DOHH2 (cell line): Measurements from ENCODE around the gene GALNTL6.

Experiments used
- H3F3A ChIP-seq: fragments of 200-600 bp; sonication (generic), shearing (Covaris generic); 2 replicates; pipeline ENCODE4 v1.6.0; 2016; ENCODE audit warnings: antibody characterized with exemption, mild to moderate bottlenecking; ENCODE audit not compliant: control insufficient read depth, insufficient read depth
- H3K27ac ChIP-seq: fragments of 200-600 bp; sonication (generic); 2 replicates; pipeline ENCODE4 v1.5.1; 2014; ENCODE audit warnings: low read depth, mild to moderate bottlenecking, low read length, moderate library complexity
- H3K27me3 ChIP-seq: fragments of 200-600 bp; sonication (generic); 2 replicates; pipeline ENCODE4 v1.6.1; 2014; ENCODE audit warnings: mild to moderate bottlenecking, low read length, mixed read lengths; ENCODE audit not compliant: control insufficient read depth
- H3K36me3 ChIP-seq: fragments of 200-600 bp; sonication (generic); 2 replicates; pipeline ENCODE4 v1.6.1; 2014; ENCODE audit warnings: mild to moderate bottlenecking, low read length, moderate library complexity, mixed read lengths; ENCODE audit not compliant: control insufficient read depth
- H3K4me1 ChIP-seq: fragments of 200-600 bp; sonication (generic); 2 replicates; pipeline ENCODE4 v1.6.1; 2014; ENCODE audit warnings: mild to moderate bottlenecking, low read length, mixed read lengths; ENCODE audit not compliant: control insufficient read depth
- H3K4me2 ChIP-seq: fragments of 200-600 bp; sonication (generic); 2 replicates; pipeline ENCODE4 v1.6.0; 2014; ENCODE audit warnings: mild to moderate bottlenecking, low read length, moderate library complexity
- H3K4me3 ChIP-seq: fragments of 200-600 bp; sonication (generic); 2 replicates; pipeline ENCODE4 v1.5.1; 2014; ENCODE audit warnings: mild to moderate bottlenecking, low read length, mixed read lengths
- H3K79me2 ChIP-seq: fragments of 200-600 bp; sonication (generic); 2 replicates; pipeline ENCODE4 v1.6.1; 2014; ENCODE audit warnings: mild to moderate bottlenecking, low read length, mixed read lengths; ENCODE audit not compliant: control insufficient read depth
- H3K9me2 ChIP-seq: fragments of 200-600 bp; sonication (generic); replicated peaks from 2 replicates; pipeline ENCODE4 v1.6.1; 2014; ENCODE audit warnings: mild to moderate bottlenecking, low read length, mixed read lengths; ENCODE audit not compliant: control insufficient read depth
- H3K9me3 ChIP-seq: fragments of 200-600 bp; sonication (generic); 2 replicates; pipeline ENCODE4 v1.6.1; 2014; ENCODE audit warnings: antibody characterized with exemption, low read length, mixed read lengths; ENCODE audit not compliant: control insufficient read depth, insufficient read depth
- H4K20me1 ChIP-seq: fragments of 200-600 bp; sonication (generic); 2 replicates; pipeline ENCODE4 v1.6.0; 2014; ENCODE audit warnings: low read depth, mild to moderate bottlenecking, antibody characterized with exemption, low read length, moderate library complexity; ENCODE audit not compliant: control insufficient read depth, insufficient read depth
- CTCF ChIP-seq: fragments of 200-600 bp; sonication (generic); IDR thresholded peaks from one replicate; pipeline ENCODE4 v1.5.1; 2014; ENCODE audit warnings: antibody characterized with exemption, mild to moderate bottlenecking, low read depth, low read length; ENCODE audit not compliant: poor library complexity, severe bottlenecking
- EZH2phosphoT487 ChIP-seq: fragments of 200-600 bp; sonication (generic); IDR thresholded peaks from 2 replicates; pipeline ENCODE4 v1.6.1; 2017; ENCODE audit warnings: borderline replicate concordance, mild to moderate bottlenecking, antibody characterized with exemption, low read length, moderate library complexity, mixed read lengths

Gene GALNTL6

GRCh38 chr4:172547724-172548123, 734.5 kb downstream of the GALNTL6 start:
- Histone ChIP-seq H3K79me2 (no peaks in the 10 kb centered on the region), H3K4me3 (no peak overlapping the region), H4K20me1 (no peaks in the 10 kb centered on the region), H3K27me3 (no peaks in the 10 kb centered on the region), H3K27ac (no peak overlapping the region), H3K9me3 (no peaks in the 10 kb centered on the region), H3K36me3 (no peaks in the 10 kb centered on the region), H3K4me2 (no peak overlapping the region), H3K9me2 (no peaks in the 10 kb centered on the region), H3K4me1 (peaks cover 5% of the 10 kb centered on the region), H3F3A (no peaks in the 10 kb centered on the region)
- TF ChIP-seq CTCF (no peak), EZH2phosphoT487 (no peak)

- Histone ChIP-seq H3F3A (no peaks in the 10 kb centered on the region), H3K27ac (no peak overlapping the region), H3K4me1 (no peaks in the 10 kb centered on the region), H3K9me3 (no peaks in the 10 kb centered on the region), H4K20me1 (no peaks in the 10 kb centered on the region), H3K36me3 (no peaks in the 10 kb centered on the region), H3K4me2 (no peak overlapping the region), H3K79me2 (no peaks in the 10 kb centered on the region), H3K9me2 (no peaks in the 10 kb centered on the region; the same call in 1 of the 2 replicates), H3K4me3 (no peak overlapping the region), H3K27me3 (no peaks in the 10 kb centered on the region)
- TF ChIP-seq EZH2phosphoT487 (no peak), CTCF (no peak)
These were observed 740.0 kb downstream of the GALNTL6 start for GRCh38 chr4:172553216-172553615.

GRCh38 chr4:172554588-172554987, 741.4 kb downstream of the GALNTL6 start:
- no peak for TF ChIP-seq EZH2phosphoT487
- TF ChIP-seq CTCF = no peak
- Histone ChIP-seq H3K79me2 (no peaks in the 10 kb centered on the region), H3K4me2 (no peak overlapping the region), H3K9me3 (no peaks in the 10 kb centered on the region), H3K4me1 (no peaks in the 10 kb centered on the region), H3K27me3 (no peaks in the 10 kb centered on the region), H3K9me2 (no peaks in the 10 kb centered on the region; the same call in 1 of the 2 replicates), H3F3A (no peaks in the 10 kb centered on the region), H4K20me1 (no peaks in the 10 kb centered on the region), H3K4me3 (no peak overlapping the region), H3K36me3 (no peaks in the 10 kb centered on the region), H3K27ac (no peak overlapping the region)
